ENCODE measurements around the gene VWA7. TPM values are rescaled to one million over a fixed set of nuclear protein-coding genes. Genes with fewer than 3 reads are reported as not detected.

VWA7 gene
- total RNA-seq, 2 donors from 2014 or later = 3.3 to 3.4 TPM

- H3K9me3 Mint-ChIP-seq = no peaks in the 10 kb centered on the region
- H3K36me3 Mint-ChIP-seq (ENCODE audit: insufficient read depth in 2 of 2) = peaks cover 0 to 15% of the 10 kb centered on the region in 2 donors
- H3K4me3 Mint-ChIP-seq = no peak overlapping the region
- DNase-seq = no peak
- ATAC-seq (replicated peaks in 1 of 2) = no peak
- no peaks in the 10 kb centered on the region for H3K27me3 Mint-ChIP-seq (ENCODE audit: low read depth)
- no peak overlapping the region for H3K27ac Mint-ChIP-seq
- peaks cover 14% of the 10 kb centered on the region for H3K4me1 Mint-ChIP-seq (ENCODE audit: low read depth)
These were observed 11.0 kb downstream of the VWA7 start for GRCh38 chr6:31765910-31766794.

- DNase-seq = no peak
- Mint-ChIP-seq H3K9me3 (no peaks in the 10 kb centered on the region), H3K4me1 (ENCODE audit: low read depth) (peaks cover 13% of the 10 kb centered on the region)
These were observed 11.6 kb downstream of the VWA7 start for GRCh38 chr6:31765559-31765909.

GRCh38 chr6:31764198-31764597, 12.9 kb downstream of the VWA7 start:
- DNase-seq = no peak
- H3K36me3 Mint-ChIP-seq (ENCODE audit: insufficient read depth in 2 of 2) = peaks cover 6 to 25% of the 10 kb centered on the region in 2 donors
- no peaks in the 10 kb centered on the region for H3K9me3 Mint-ChIP-seq
- peaks cover 5% of the 10 kb centered on the region for H3K4me1 Mint-ChIP-seq (ENCODE audit: low read depth)
- no peak overlapping the region for H3K4me3 Mint-ChIP-seq
- ATAC-seq (replicated peaks in 1 of 2) = no peak
- H3K27ac Mint-ChIP-seq = no peak overlapping the region
- H3K27me3 Mint-ChIP-seq (ENCODE audit: low read depth) = no peaks in the 10 kb centered on the region

More at GRCh38 chr6:31765559-31765909, 11.6 kb downstream of the VWA7 start:
- Mint-ChIP-seq H3K27ac (no peak overlapping the region), H3K4me3 (no peak overlapping the region), H3K27me3 (ENCODE audit: low read depth) (no peaks in the 10 kb centered on the region), H3K36me3 (ENCODE audit: insufficient read depth in 2 of 2) (peaks cover 3 to 21% of the 10 kb centered on the region in 2 donors)
- no peak for ATAC-seq (replicated peaks in 1 of 2)

GRCh38 chr6:31763619-31763940, 13.5 kb downstream of the VWA7 start:
- H3K27ac Mint-ChIP-seq = no peak overlapping the region
- DNase-seq (no peak), ATAC-seq (replicated peaks in 1 of 2) (no peak)
- H3K9me3 Mint-ChIP-seq = no peaks in the 10 kb centered on the region
- peaks cover 6 to 28% of the 10 kb centered on the region in 2 donors for H3K36me3 Mint-ChIP-seq (ENCODE audit: insufficient read depth in 2 of 2)
- no peaks in the 10 kb centered on the region for H3K27me3 Mint-ChIP-seq (ENCODE audit: low read depth)
- no peak overlapping the region for H3K4me3 Mint-ChIP-seq
- peaks cover 5% of the 10 kb centered on the region for H3K4me1 Mint-ChIP-seq (ENCODE audit: low read depth)

- Mint-ChIP-seq H3K9me3 (no peaks in the 10 kb centered on the region), H3K36me3 (ENCODE audit: insufficient read depth in 2 of 2) (peaks cover 7 to 33% of the 10 kb centered on the region in 2 donors), H3K4me3 (no peak overlapping the region), H3K27me3 (ENCODE audit: low read depth) (no peaks in the 10 kb centered on the region), H3K4me1 (ENCODE audit: low read depth) (peaks cover 5% of the 10 kb centered on the region), H3K27ac (no peak overlapping the region)
- no peak for DNase-seq
- no peak for ATAC-seq (replicated peaks in 1 of 2)
These were observed 14.1 kb downstream of the VWA7 start for GRCh38 chr6:31762878-31763618.

DNA sequence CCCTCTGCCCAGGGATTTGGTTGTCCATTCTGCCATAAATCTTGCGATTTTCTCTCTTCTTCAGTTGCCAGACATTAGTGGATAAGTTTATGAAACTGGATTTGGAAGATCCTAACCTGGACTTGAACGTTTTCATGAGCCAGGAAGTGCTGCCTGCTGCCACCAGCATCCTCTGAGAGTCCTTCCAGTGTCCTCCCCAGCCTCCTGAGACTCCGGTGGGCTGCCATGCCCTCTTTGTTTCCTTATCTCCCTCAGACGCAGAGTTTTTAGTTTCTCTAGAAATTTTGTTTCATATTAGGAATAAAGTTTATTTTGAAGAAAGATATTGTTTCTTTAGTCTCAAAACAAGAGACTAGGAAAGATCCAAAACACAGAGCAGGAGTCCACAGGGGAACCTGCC, 14.8 kb downstream of the VWA7 start, which contains the start of gene SAPCD1:
Gene SAPCD1 (plus strand): TSS at position 301 of the 400 bp plus-strand sequence. CDS start 399 bp downstream, outside the sequence.
- Mint-ChIP-seq H3K27me3 (ENCODE audit: low read depth) (no peaks in the 10 kb centered on the region), H3K4me3 (no peak within 1 kb of the TSS), H3K4me1 (ENCODE audit: low read depth) (peaks cover 5% of the 10 kb centered on the region), H3K36me3 (ENCODE audit: insufficient read depth in 2 of 2) (peaks cover 8 to 34% of the 10 kb centered on the region in 2 donors), H3K9me3 (no peaks in the 10 kb centered on the region), H3K27ac (no peak within 1 kb of the TSS)
- ATAC-seq (replicated peaks in 1 of 2) = no peak
- DNase-seq = no peak

DNA sequence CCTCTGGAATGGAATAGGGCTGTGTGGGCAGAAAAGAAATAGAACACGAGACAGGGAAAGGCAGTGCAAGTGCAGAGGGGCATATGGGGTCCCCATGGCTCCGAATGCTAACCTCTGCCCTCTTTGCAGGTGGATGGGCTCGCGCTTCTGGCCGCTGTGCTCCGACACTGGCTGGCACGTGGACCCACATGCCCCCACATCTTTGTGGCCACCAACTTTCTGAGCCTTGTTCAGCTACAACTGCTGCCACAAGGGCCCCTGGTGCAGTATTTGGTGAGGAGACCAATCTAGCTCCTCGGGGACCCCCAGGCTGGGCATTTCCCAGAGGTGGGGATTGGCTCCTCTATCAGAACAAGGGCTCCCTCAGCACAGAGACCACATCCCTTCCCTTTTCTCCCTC, 15.8 kb downstream of the VWA7 start:
- DNase-seq (no peak), ATAC-seq (replicated peaks in 1 of 2) (no peak)
- Mint-ChIP-seq H3K4me3 (no peak overlapping the region), H3K27me3 (ENCODE audit: low read depth) (no peaks in the 10 kb centered on the region), H3K9me3 (no peaks in the 10 kb centered on the region), H3K4me1 (ENCODE audit: low read depth) (peaks cover 5% of the 10 kb centered on the region), H3K36me3 (ENCODE audit: insufficient read depth in 2 of 2) (peaks cover 8 to 34% of the 10 kb centered on the region in 2 donors), H3K27ac (no peak overlapping the region)

DNA sequence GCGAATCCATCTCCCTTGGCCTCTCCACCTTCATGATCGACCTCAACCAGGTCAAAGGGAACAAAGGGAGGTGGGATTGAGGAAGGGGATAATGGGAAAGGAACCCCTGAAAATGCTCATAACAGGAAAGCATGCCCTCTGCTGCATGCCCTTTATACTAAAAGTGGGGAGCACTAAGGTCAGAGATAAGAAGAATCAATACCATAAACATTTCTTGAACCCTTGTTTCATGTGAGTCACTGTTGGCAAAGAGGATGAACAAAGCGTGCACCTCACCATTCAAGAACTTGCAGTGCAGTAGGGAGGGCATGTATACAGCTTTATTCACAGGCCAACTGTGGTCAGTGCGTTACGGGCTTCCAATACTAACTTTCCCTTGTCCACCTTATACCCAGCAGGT, 16.3 kb downstream of the VWA7 start:
- Mint-ChIP-seq H3K27ac (no peak overlapping the region), H3K4me1 (ENCODE audit: low read depth) (peaks cover 5% of the 10 kb centered on the region), H3K4me3 (no peak overlapping the region), H3K9me3 (no peaks in the 10 kb centered on the region), H3K27me3 (ENCODE audit: low read depth) (no peaks in the 10 kb centered on the region), H3K36me3 (ENCODE audit: insufficient read depth in 2 of 2) (peaks cover 8 to 34% of the 10 kb centered on the region in 2 donors)
- DNase-seq (no peak), ATAC-seq (replicated peaks in 1 of 2) (no peak)

- Mint-ChIP-seq H3K27ac (no peak overlapping the region), H3K4me3 (no peak overlapping the region), H3K27me3 (ENCODE audit: low read depth) (no peaks in the 10 kb centered on the region), H3K9me3 (no peaks in the 10 kb centered on the region), H3K4me1 (ENCODE audit: low read depth) (no peaks in the 10 kb centered on the region), H3K36me3 (ENCODE audit: insufficient read depth in 2 of 2) (peaks cover 8 to 27% of the 10 kb centered on the region in 2 donors)
- ATAC-seq (replicated peaks in 1 of 2) (no peak), DNase-seq (no peak)
These were observed 18.8 kb downstream of the VWA7 start for GRCh38 chr6:31758281-31758680.

DNA sequence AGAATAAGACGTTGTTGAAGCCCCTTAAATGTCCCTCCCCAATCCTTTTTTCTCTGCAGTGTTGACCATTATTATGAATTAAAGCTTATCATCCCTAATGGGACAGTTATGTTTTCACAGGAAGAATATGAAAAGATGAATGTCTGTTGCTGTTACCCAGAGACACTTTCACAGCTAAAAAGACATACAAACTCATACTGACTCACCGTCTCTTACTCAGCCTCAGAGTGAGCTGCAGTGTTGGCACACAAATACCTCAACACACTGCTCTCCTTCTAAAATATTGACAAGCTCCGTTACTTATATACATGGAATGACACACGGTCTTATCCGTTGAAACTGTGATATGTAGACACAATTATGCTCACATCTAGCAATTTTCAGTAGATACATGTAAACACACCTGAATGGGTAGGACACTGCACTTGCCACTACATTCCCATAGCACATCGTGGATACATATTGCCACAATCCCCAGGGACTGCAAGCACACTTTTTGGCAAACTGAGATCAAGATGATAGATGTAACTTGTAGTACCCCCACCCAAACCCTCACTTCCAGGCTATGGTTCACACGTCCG, 24.3 kb downstream of the VWA7 start:
- Mint-ChIP-seq H3K4me1 (ENCODE audit: low read depth) (no peaks in the 10 kb centered on the region), H3K36me3 (ENCODE audit: insufficient read depth in 2 of 2) (peaks cover 1 to 6% of the 10 kb centered on the region in 2 donors), H3K27ac (no peak overlapping the region), H3K4me3 (no peak overlapping the region), H3K9me3 (no peaks in the 10 kb centered on the region), H3K27me3 (ENCODE audit: low read depth) (no peaks in the 10 kb centered on the region)
- no peak for DNase-seq
- no peak for ATAC-seq (replicated peaks in 1 of 2)

GRCh38 chr6:31750411-31751022, 26.6 kb downstream of the VWA7 start:
- H3K27ac Mint-ChIP-seq = no peak overlapping the region
- H3K4me1 Mint-ChIP-seq (ENCODE audit: low read depth) = no peaks in the 10 kb centered on the region
- no peaks in the 10 kb centered on the region for H3K9me3 Mint-ChIP-seq
- H3K27me3 Mint-ChIP-seq (ENCODE audit: low read depth) = no peaks in the 10 kb centered on the region
- no peak overlapping the region for H3K4me3 Mint-ChIP-seq
- DNase-seq = no peak
- ATAC-seq (replicated peaks in 1 of 2) = no peak
- peaks cover 6 to 15% of the 10 kb centered on the region in 2 donors for H3K36me3 Mint-ChIP-seq (ENCODE audit: insufficient read depth in 2 of 2)

DNA sequence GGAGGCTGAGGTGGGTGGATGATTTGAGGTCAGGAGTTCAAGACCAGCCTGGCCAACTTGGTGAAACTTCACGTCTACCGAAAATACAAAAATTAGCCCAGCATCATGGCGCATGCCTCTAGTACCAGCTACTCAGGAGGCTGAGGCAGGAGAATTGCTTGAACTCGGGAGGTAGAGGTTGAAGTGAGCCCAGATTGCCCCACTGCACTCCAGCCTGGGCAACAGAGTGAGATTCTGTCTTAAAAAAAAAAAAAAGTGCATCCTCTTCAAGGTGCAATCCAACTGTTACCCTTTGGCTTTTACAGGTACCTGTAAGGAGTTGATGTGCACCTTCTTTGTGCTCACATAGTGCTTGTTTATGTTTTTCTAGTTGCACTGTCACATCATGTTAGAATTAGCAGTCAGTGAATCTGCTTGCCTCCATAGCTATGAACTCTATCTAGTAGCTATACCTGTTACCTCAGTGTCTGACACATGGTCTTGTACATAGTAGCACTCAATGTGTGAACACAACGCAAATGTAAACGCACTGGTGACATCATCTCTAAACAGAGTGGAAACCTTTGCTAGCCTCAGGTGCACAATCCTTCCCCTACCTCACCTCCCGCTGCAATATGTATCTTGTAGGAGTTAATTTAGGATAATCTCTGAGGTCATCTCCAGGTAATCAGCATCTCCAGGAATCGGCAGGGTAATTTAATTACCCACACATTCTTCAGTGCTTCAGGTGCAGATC, 27.7 kb downstream of the VWA7 start:
- DNase-seq (no peak), ATAC-seq (replicated peaks in 1 of 2) (no peak)
- peaks cover 9 to 19% of the 10 kb centered on the region in 2 donors for H3K36me3 Mint-ChIP-seq (ENCODE audit: insufficient read depth in 2 of 2)
- no peaks in the 10 kb centered on the region for H3K9me3 Mint-ChIP-seq
- no peak overlapping the region for H3K4me3 Mint-ChIP-seq
- peaks cover 5% of the 10 kb centered on the region for H3K4me1 Mint-ChIP-seq (ENCODE audit: low read depth)
- H3K27me3 Mint-ChIP-seq (ENCODE audit: low read depth) = no peaks in the 10 kb centered on the region
- no peak overlapping the region for H3K27ac Mint-ChIP-seq

Measured in activated T-cell treated with anti-CD3 and anti-CD28 coated beads, Interleukin-2, amount 50 U/mL, for 72 hours (primary cell).